ENCODE measurements around the gene ZDHHC11. TPM values are rescaled to one million over a fixed set of nuclear protein-coding genes. Genes with fewer than 3 reads are reported as not detected.

ZDHHC11 gene
- total and polyA plus RNA-seq, 8 donors, result 14.6 to 37.1 (median 25.8) TPM

- peaks cover 28 to 30% of the 10 kb centered on the region in 2 donors for H3K4me1 ChIP-seq
- H3K27me3 ChIP-seq, result no peaks in the 10 kb centered on the region
- ATAC-seq, result peak; percentile 73
- peak overlapping the region in 1 of 2 donors; percentile 37 for H3K27ac ChIP-seq
- intact Hi-C loops (cut with DNase I), result loop anchor here in 1 of 2 donors (10.0 kb wide), 1 partner anchor 67 kb away; the partner anchor contains the start of gene TPPP
- TF ChIP-seq, protein P1, sequence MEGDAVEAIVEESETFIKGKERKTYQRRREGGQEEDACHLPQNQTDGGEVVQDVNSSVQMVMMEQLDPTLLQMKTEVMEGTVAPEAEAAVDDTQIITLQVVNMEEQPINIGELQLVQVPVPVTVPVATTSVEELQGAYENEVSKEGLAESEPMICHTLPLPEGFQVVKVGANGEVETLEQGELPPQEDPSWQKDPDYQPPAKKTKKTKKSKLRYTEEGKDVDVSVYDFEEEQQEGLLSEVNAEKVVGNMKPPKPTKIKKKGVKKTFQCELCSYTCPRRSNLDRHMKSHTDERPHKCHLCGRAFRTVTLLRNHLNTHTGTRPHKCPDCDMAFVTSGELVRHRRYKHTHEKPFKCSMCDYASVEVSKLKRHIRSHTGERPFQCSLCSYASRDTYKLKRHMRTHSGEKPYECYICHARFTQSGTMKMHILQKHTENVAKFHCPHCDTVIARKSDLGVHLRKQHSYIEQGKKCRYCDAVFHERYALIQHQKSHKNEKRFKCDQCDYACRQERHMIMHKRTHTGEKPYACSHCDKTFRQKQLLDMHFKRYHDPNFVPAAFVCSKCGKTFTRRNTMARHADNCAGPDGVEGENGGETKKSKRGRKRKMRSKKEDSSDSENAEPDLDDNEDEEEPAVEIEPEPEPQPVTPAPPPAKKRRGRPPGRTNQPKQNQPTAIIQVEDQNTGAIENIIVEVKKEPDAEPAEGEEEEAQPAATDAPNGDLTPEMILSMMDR (IDR thresholded peaks at IDR 0.05), result no peak
- H3K36me3 ChIP-seq, result peaks cover 0 to 6% of the 10 kb centered on the region in 2 donors
- H3K4me3 ChIP-seq, result no peak overlapping the region
- H3K9me3 ChIP-seq, result no peaks in the 10 kb centered on the region
- peak in 2 of 4 donors; percentile 88 to 93 for DNase-seq
Measured at GRCh38 chr5:761854-762710, 88.7 kb downstream of the ZDHHC11 start.

DNA sequence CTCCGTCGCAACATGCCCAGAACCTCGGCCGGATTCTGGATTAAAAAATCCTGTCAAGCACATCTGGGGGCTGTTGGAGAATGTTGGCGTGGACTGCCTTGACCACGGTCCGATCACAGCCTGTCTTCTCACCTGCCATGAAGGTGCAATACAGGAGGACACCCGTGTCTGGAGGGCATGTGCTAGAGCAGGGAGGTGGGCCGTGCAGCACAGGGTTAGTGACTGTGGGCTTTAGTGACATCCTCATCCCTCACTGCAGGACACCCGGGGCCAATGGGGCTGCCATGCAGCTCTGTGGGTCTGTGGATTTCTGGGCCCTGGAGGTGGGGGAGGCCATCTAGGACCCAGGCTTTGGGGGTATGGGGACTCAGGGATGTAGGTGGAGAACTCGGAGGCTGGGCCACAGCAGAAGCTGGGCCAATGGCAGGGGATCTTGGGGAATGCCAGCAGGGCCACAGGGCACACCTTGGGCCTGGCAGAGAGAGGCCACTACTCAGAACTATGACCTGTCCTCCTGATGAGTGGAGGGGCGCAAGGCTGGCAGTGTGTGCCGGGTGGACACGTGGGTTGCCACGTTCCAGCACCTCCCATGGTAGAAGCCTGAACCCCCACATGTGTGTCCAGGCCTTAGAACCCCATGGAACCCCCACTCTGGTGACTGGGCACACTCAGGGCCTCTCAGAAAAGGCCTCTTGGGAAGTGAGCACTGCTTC lies 89.6 kb downstream of the ZDHHC11 start:
- Histone ChIP-seq H3K27ac (peak overlapping the region; percentile 23 to 41), H3K9me3 (no peaks in the 10 kb centered on the region), H3K4me1 (peaks cover 29 to 34% of the 10 kb centered on the region in 2 donors), H3K36me3 (peaks cover 0 to 4% of the 10 kb centered on the region in 2 donors), H3K4me3 (no peak overlapping the region), H3K27me3 (no peaks in the 10 kb centered on the region)
- intact Hi-C loops (cut with DNase I), result loop anchor here in 1 of 2 donors (10.0 kb wide), 1 partner anchor 66 kb away; the partner anchor contains the start of gene TPPP
- DNase-seq (peak in 1 of 4 donors; percentile 55), ATAC-seq (no peak)
- TF ChIP-seq, protein P1 (IDR thresholded peaks at IDR 0.05), result no peak

- no peaks in the 10 kb centered on the region for H3K9me3 ChIP-seq
- no peaks in the 10 kb centered on the region for H3K27me3 ChIP-seq
- peaks cover 29 to 34% of the 10 kb centered on the region in 2 donors for H3K4me1 ChIP-seq
- no peak overlapping the region for H3K4me3 ChIP-seq
- DNase-seq (peak in 1 of 4 donors; percentile 59), ATAC-seq (no peak)
- H3K27ac ChIP-seq, result peak overlapping the region in 1 of 2 donors; percentile 87
- intact Hi-C loops (cut with DNase I), result loop anchor here in 1 of 2 donors (10.0 kb wide), 1 partner anchor 66 kb away; the partner anchor contains the start of gene TPPP
- H3K36me3 ChIP-seq, result no peaks in the 10 kb centered on the region
- TF ChIP-seq, protein P1 (IDR thresholded peaks at IDR 0.05), result no peak
Measured at GRCh38 chr5:760363-761058, 90.3 kb downstream of the ZDHHC11 start.

DNA sequence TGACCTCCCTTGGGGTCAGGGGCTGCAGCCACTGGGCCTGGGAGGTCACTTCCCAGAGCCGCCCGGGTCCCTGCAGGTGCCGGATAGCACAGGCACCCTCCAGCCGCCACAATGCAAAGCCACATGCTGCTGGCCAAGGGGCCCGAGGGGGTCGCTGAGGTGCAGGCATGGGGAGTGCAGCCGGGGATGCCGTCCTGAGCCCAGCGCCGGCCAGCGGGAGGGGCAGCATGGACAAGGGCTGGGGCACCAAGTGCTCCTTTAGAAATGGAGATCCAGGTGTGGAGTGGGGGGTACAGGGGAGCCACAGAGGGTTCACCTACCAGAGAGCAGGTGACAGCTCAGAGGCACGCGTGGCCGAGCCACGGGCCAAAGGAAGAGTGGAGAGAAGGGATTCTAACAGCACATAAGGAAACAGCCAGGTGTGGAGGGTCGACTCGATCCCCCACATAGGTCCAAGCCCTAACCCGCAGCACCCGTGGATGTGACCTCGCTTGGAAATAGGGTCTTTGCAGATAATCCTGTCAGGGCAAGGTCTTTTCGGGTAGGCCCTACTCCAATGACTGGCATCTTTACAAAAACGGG lies 90.9 kb downstream of the ZDHHC11 start:
- H3K27me3 ChIP-seq, result no peaks in the 10 kb centered on the region
- H3K4me3 ChIP-seq, result no peak overlapping the region
- TF ChIP-seq, protein P1 (IDR thresholded peaks at IDR 0.05), result no peak
- ATAC-seq (no peak), DNase-seq (peak in 1 of 4 donors; percentile 79)
- H3K27ac ChIP-seq, result peak overlapping the region; percentile 56 to 87
- peaks cover 29 to 34% of the 10 kb centered on the region in 2 donors for H3K4me1 ChIP-seq
- no peaks in the 10 kb centered on the region for H3K36me3 ChIP-seq
- H3K9me3 ChIP-seq, result no peaks in the 10 kb centered on the region
- intact Hi-C loops (cut with DNase I), result loop anchor here in 1 of 2 donors (10.0 kb wide), 1 partner anchor 65 kb away; the partner anchor contains the start of gene TPPP
